ENCODE results near the gene TBC1D9.

DNA sequence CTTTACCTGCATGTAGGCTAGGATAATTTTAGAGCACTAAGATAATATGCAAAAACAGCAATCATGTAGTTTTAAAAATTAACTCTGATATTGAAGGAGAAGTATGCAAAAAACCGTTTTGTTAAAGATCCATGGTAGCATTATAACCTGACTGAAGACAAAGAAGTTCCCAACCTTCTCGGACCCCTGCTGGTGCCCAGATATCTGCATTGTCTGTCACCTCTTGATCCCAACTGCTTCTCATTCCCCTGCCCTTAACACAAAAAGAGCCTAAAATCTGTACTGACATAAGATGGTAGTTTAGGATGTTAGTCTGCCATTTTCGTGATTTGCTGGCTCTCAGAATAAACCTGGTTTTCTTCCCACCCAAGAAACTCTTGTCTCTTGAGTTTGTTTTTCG is 125.9 kb downstream of the TBC1D9 start:
- TF ChIP-seq, protein P1, sequence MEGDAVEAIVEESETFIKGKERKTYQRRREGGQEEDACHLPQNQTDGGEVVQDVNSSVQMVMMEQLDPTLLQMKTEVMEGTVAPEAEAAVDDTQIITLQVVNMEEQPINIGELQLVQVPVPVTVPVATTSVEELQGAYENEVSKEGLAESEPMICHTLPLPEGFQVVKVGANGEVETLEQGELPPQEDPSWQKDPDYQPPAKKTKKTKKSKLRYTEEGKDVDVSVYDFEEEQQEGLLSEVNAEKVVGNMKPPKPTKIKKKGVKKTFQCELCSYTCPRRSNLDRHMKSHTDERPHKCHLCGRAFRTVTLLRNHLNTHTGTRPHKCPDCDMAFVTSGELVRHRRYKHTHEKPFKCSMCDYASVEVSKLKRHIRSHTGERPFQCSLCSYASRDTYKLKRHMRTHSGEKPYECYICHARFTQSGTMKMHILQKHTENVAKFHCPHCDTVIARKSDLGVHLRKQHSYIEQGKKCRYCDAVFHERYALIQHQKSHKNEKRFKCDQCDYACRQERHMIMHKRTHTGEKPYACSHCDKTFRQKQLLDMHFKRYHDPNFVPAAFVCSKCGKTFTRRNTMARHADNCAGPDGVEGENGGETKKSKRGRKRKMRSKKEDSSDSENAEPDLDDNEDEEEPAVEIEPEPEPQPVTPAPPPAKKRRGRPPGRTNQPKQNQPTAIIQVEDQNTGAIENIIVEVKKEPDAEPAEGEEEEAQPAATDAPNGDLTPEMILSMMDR (IDR thresholded peaks at IDR 0.05) = no peak
- TF ChIP-seq POLR2A (IDR thresholded peaks at IDR 0.05) = no peak
